HCT116 (cell line): ENCODE results near the gene FAM83D. TPM values are rescaled to one million over a fixed set of nuclear protein-coding genes. Genes with fewer than 3 reads are reported as not detected.

Experiments
- ATAC-seq: fragments of 200-7000 bp; cut with Tn5 transposase; 2 replicates; pipeline ENCODE4 v1.9.1; 2020; ENCODE audit warnings: mild to moderate bottlenecking, moderate library complexity
- BruUV-seq: library from RNA; stranded (reverse); fragments of 400-500 nt; replicated peaks from 2 replicates; lab custom pipeline; 2021; lab: Mats Ljungman, UMichigan
- CTCF ChIA-PET: fragments of 300-600 bp; sonication (Branson Sonifier 250); formaldehyde crosslinking; loops from one replicate; lab custom pipeline; 2021; ENCODE audit warnings: antibody characterized with exemption; lab: Charles Lee
- POLR2A ChIA-PET: fragments of 300-600, 350-600 bp; sonication (Branson Sonifier 250); formaldehyde crosslinking; loops from one replicate; lab custom pipeline; 2021; ENCODE audit warnings: antibody characterized with exemption; lab: Charles Lee
- RAD21 ChIA-PET, 2 experiments: fragments of 300-600 bp; sonication (Branson Sonifier 250); formaldehyde crosslinking; loops; one replicate each; lab custom pipeline; 2023; ENCODE audit warnings: low total read pairs in 2 of 2; ENCODE audit not compliant: uncharacterized antibody in 2 of 2, unreplicated experiment in 2 of 2, low non-redundant PET in 1 of 2; lab: Charles Lee
- DNase-seq: peaks from one replicate; pipeline ENCODE4 v3.0.0-alpha.2; 2010; ENCODE audit warnings: low read depth, low spot score
- H2AFZ ChIP-seq: fragments of 200-600 bp; shearing (Covaris generic), sonication (generic); 2 replicates; pipeline ENCODE4 v1.6.1; 2017; ENCODE audit warnings: low read depth, mixed run types, mixed read lengths, antibody characterized with exemption, low read length; ENCODE audit not compliant: poor library complexity, severe bottlenecking
- H3K27ac ChIP-seq: 2 replicates; pipeline ENCODE4 v1.5.1; 2012; ENCODE audit warnings: low read depth, low read length
- H3K27me3 ChIP-seq: fragments of 200-600 bp; sonication (generic); 2 replicates; pipeline ENCODE4 v1.6.1; 2016; ENCODE audit warnings: mixed run types, low read length, mixed read lengths; ENCODE audit not compliant: insufficient read depth
- H3K36me3 ChIP-seq, 2 experiments: fragments of 200-500 bp in 1 of 2; fragments of 200-600 bp in 1 of 2; sonication (Bioruptor generic) in 1 of 2; sonication (generic) in 1 of 2; 2 replicates each; pipeline versions ENCODE4 v1.5.1 to v1.6.1; 2014 to 2016; ENCODE audit warnings: low read length in 2 of 2, inconsistent platforms in 1 of 2, mixed read lengths in 1 of 2, mixed run types in 1 of 2; ENCODE audit not compliant: insufficient read depth in 2 of 2, control insufficient read depth in 1 of 2
- H3K4me1 ChIP-seq, 2 experiments: fragments of 200-600 bp in 1 of 2; sonication (generic) in 1 of 2; 2 replicates each; pipeline versions ENCODE4 v1.5.1 to v1.6.1; 2012 to 2017; ENCODE audit warnings: low read length in 2 of 2, inconsistent platforms in 1 of 2, mild to moderate bottlenecking in 1 of 2, mixed read lengths in 1 of 2, mixed run types in 1 of 2, moderate library complexity in 1 of 2; ENCODE audit not compliant: insufficient read depth in 2 of 2, control insufficient read depth in 1 of 2
- H3K4me2 ChIP-seq: fragments of 200-600 bp; sonication (generic); 2 replicates; pipeline ENCODE4 v1.6.1; 2017; ENCODE audit warnings: mixed run types, low read length, mixed read lengths
- H3K4me3 ChIP-seq, 2 experiments: fragments of 200-600 bp in 1 of 2; sonication (generic) in 1 of 2; replicated peaks in 1 of 2; 2 replicates each; pipeline ENCODE4 v1.5.1; 2011 to 2016; ENCODE audit warnings: low read length in 2 of 2, control low read depth in 1 of 2, low read depth in 1 of 2, mild to moderate bottlenecking in 1 of 2, mixed read lengths in 1 of 2, mixed run types in 1 of 2
- H3K79me2 ChIP-seq: fragments of 200-600 bp; sonication (generic); 2 replicates; pipeline ENCODE4 v1.6.1; 2017; ENCODE audit warnings: mild to moderate bottlenecking, mixed run types, low read length, moderate library complexity, mixed read lengths; ENCODE audit not compliant: insufficient read depth
- H3K9ac ChIP-seq: fragments of 200-600 bp; sonication (generic); 2 replicates; pipeline ENCODE4 v1.6.1; 2016; ENCODE audit warnings: low read length, mixed read lengths
- H3K9me2 ChIP-seq: fragments of 200-600 bp; sonication (generic), shearing (Covaris generic); 2 replicates; pipeline ENCODE4 v1.6.1; 2017; ENCODE audit warnings: mixed run types, mild to moderate bottlenecking, moderate library complexity; ENCODE audit not compliant: insufficient read depth
- H3K9me3 ChIP-seq, 2 experiments: fragments of 200-500 bp in 1 of 2; fragments of 200-600 bp in 1 of 2; sonication (Bioruptor generic) in 1 of 2; sonication (generic) in 1 of 2; 2 replicates each; pipeline ENCODE4 v1.6.1; 2014 to 2017; ENCODE audit warnings: low read length in 2 of 2, mixed read lengths in 2 of 2, inconsistent platforms in 1 of 2, low read depth in 1 of 2, mild to moderate bottlenecking in 1 of 2, mixed run types in 1 of 2, moderate library complexity in 1 of 2; ENCODE audit not compliant: control insufficient read depth in 1 of 2, insufficient read depth in 1 of 2
- H4K20me1 ChIP-seq: fragments of 200-600 bp; sonication (generic), shearing (Covaris generic); 2 replicates; pipeline ENCODE4 v1.6.1; 2017; ENCODE audit warnings: mixed run types, mild to moderate bottlenecking, moderate library complexity; ENCODE audit not compliant: insufficient read depth
- FOSL1 ChIP-seq: IDR thresholded peaks from 2 replicates; pipeline ENCODE4 v1.6.1; 2012; ENCODE audit warnings: low read depth
- JUND ChIP-seq: IDR thresholded peaks from 2 replicates; pipeline ENCODE4 v1.6.1; 2012
- MAX ChIP-seq: IDR thresholded peaks from 2 replicates; pipeline ENCODE4 v1.6.1; 2012
- POLR2A ChIP-seq: IDR thresholded peaks from 2 replicates; pipeline ENCODE4 v1.7.0; 2011; ENCODE audit warnings: borderline replicate concordance; ENCODE audit not compliant: insufficient read depth, insufficient read length; ENCODE audit errors: extremely low read depth
- REST ChIP-seq: IDR thresholded peaks from 2 replicates; pipeline ENCODE4 v1.6.1; 2012; ENCODE audit warnings: low read depth
- TCF7L2 ChIP-seq: IDR thresholded peaks from 2 replicates; pipeline ENCODE4 v1.7.0; 2011; ENCODE audit warnings: borderline replicate concordance, inconsistent platforms; ENCODE audit not compliant: insufficient read depth, insufficient read length; ENCODE audit errors: extremely low read depth
- YY1 ChIP-seq: IDR thresholded peaks from 2 replicates; pipeline ENCODE4 v1.6.1; 2011; ENCODE audit warnings: low read length, low read depth, moderate library complexity, mild to moderate bottlenecking; ENCODE audit not compliant: insufficient replicate concordance; ENCODE audit errors: extremely low read depth
- ZBTB33 ChIP-seq: IDR thresholded peaks from 2 replicates; pipeline ENCODE4 v1.6.1; 2011; ENCODE audit warnings: mild to moderate bottlenecking, low read length, moderate library complexity; ENCODE audit not compliant: insufficient replicate concordance; ENCODE audit errors: extremely low read depth
- ZFX ChIP-seq: fragments of 450-650 bp; IDR thresholded peaks from 2 replicates; pipeline ENCODE4 v1.6.1; 2017
- intact Hi-C: fragments of 100-400 bp; cut with micrococcal nuclease; formaldehyde crosslinking; loops from 2 replicates; pipeline ENCODE4 v1.10.0; 2022
- total RNA-seq: library from RNA; stranded (reverse); gene quantifications from one replicate; pipeline ENCODE4 v1.2.1, GENCODE V29; 2021; ENCODE audit not compliant: unreplicated experiment

The FAM83D gene
- total RNA-seq, 1 experiment from 2014 or later = 51.1 TPM

- no peak for TF ChIP-seq REST
- no peak for TF ChIP-seq JUND
- TF ChIP-seq POLR2A = no peak
- no peak for TF ChIP-seq YY1
- TF ChIP-seq FOSL1 = no peak
- no peak for TF ChIP-seq MAX
- no peak for TF ChIP-seq ZBTB33
- no peak for TF ChIP-seq ZFX
- TF ChIP-seq TCF7L2 = no peak
- H3K9ac ChIP-seq = no peak overlapping the region
- H2AFZ ChIP-seq = no peak overlapping the region
- intact Hi-C loops = no loop called here
- no peak for DNase-seq
- RAD21 ChIA-PET = no interaction called here
- H3K9me2 ChIP-seq = no peaks in the 10 kb centered on the region
- POLR2A ChIA-PET = interaction anchor here (0.9 kb wide), 1 partner anchor 11 kb away, joined by 3 read pairs; no protein-coding TSS in a partner anchor
- H3K4me1 ChIP-seq = no peaks in the 10 kb centered on the region
- CTCF ChIA-PET = no interaction called here
- no peak for ATAC-seq
- no peak overlapping the region for H3K4me3 ChIP-seq
- H3K4me2 ChIP-seq = no peak overlapping the region
- BruUV-seq = no TSS peak
- peaks cover 46% of the 10 kb centered on the region for H3K79me2 ChIP-seq
- H3K27ac ChIP-seq = no peak overlapping the region
- peaks cover 7 to 21% of the 10 kb centered on the region in 2 experiments; a peak in 2 of 4 replicates for H3K36me3 ChIP-seq
- no peaks in the 10 kb centered on the region for H3K9me3 ChIP-seq
- H4K20me1 ChIP-seq = peaks cover 4% of the 10 kb centered on the region; the same call in 1 of the 2 replicates
- no peaks in the 10 kb centered on the region for H3K27me3 ChIP-seq
Observed at GRCh38 chr20:38973645-38974044, 47.4 kb downstream of the FAM83D start.
